Kidney epithelial cell (primary cell): ENCODE results near the gene CEP128. TPM values are rescaled to one million over a fixed set of nuclear protein-coding genes. Genes with fewer than 3 reads are reported as not detected.

Source experiments
- DNase-seq: peaks from one replicate; pipeline ENCODE4 v3.0.0-alpha.2; 2010; ENCODE audit warnings: low read depth
- H3K27me3 ChIP-seq: 2 replicates; pipeline ENCODE4 v1.6.0; 2011; ENCODE audit warnings: low read length; ENCODE audit not compliant: control insufficient read depth, insufficient read depth
- H3K36me3 ChIP-seq: 2 replicates; pipeline ENCODE4 v1.5.1; 2011; ENCODE audit warnings: low read length; ENCODE audit not compliant: control insufficient read depth, insufficient read depth
- H3K4me3 ChIP-seq: 2 replicates; pipeline ENCODE4 v1.5.1; 2011; ENCODE audit warnings: low read depth, mild to moderate bottlenecking, control low read depth, low read length
- total RNA-seq: library from RNA; depleted of rRNA; stranded (reverse); fragments of >200 nt; gene quantifications from 2 replicates; pipeline ENCODE4 v1.2.3, GENCODE V29; 2015
- TF ChIP-seq, protein P1 (sequence below): IDR thresholded peaks from 2 replicates; pipeline ENCODE4 v1.5.1; 2011; ENCODE audit warnings: mild to moderate bottlenecking, moderate library complexity, low read length, control low read depth, inconsistent platforms; ENCODE audit not compliant: insufficient read depth, poor library complexity, severe bottlenecking

Gene CEP128
- total RNA-seq, 1 donor from 2014 or later, result 1.7 TPM

- Histone ChIP-seq H3K27me3 (no peaks in the 10 kb centered on the region), H3K36me3 (no peaks in the 10 kb centered on the region), H3K4me3 (no peak overlapping the region)
- TF ChIP-seq, protein P1, sequence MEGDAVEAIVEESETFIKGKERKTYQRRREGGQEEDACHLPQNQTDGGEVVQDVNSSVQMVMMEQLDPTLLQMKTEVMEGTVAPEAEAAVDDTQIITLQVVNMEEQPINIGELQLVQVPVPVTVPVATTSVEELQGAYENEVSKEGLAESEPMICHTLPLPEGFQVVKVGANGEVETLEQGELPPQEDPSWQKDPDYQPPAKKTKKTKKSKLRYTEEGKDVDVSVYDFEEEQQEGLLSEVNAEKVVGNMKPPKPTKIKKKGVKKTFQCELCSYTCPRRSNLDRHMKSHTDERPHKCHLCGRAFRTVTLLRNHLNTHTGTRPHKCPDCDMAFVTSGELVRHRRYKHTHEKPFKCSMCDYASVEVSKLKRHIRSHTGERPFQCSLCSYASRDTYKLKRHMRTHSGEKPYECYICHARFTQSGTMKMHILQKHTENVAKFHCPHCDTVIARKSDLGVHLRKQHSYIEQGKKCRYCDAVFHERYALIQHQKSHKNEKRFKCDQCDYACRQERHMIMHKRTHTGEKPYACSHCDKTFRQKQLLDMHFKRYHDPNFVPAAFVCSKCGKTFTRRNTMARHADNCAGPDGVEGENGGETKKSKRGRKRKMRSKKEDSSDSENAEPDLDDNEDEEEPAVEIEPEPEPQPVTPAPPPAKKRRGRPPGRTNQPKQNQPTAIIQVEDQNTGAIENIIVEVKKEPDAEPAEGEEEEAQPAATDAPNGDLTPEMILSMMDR, result no peak
- DNase-seq, result no peak
These were observed 325.7 kb downstream of the CEP128 start for GRCh38 chr14:80615831-80616230.

GRCh38 chr14:80609055-80609454 is 332.5 kb downstream of the CEP128 start:
- no peak for DNase-seq

GRCh38 chr14:80608563-80608962 is 333.0 kb downstream of the CEP128 start:
- H3K36me3 ChIP-seq, result no peaks in the 10 kb centered on the region
- no peak for DNase-seq
- TF ChIP-seq, protein P1, result no peak
- no peak overlapping the region for H3K4me3 ChIP-seq
- no peaks in the 10 kb centered on the region for H3K27me3 ChIP-seq

More at GRCh38 chr14:80609055-80609454, 332.5 kb downstream of the CEP128 start:
- no peaks in the 10 kb centered on the region for H3K36me3 ChIP-seq
- no peaks in the 10 kb centered on the region for H3K27me3 ChIP-seq
- H3K4me3 ChIP-seq, result no peak overlapping the region
- TF ChIP-seq, protein P1, result no peak

GRCh38 chr14:80607430-80608190 is 333.9 kb downstream of the CEP128 start:
- DNase-seq, result no peak
- Histone ChIP-seq H3K27me3 (no peaks in the 10 kb centered on the region), H3K36me3 (no peaks in the 10 kb centered on the region), H3K4me3 (no peak overlapping the region)
- TF ChIP-seq, protein P1, result no peak

- Histone ChIP-seq H3K4me3 (no peak overlapping the region), H3K27me3 (no peaks in the 10 kb centered on the region), H3K36me3 (no peaks in the 10 kb centered on the region)
- TF ChIP-seq, protein P1, result no peak
- DNase-seq, result no peak
These were observed 335.2 kb downstream of the CEP128 start for GRCh38 chr14:80606347-80606772.

GRCh38 chr14:80605536-80605935 is 336.0 kb downstream of the CEP128 start:
- no peaks in the 10 kb centered on the region for H3K27me3 ChIP-seq
- H3K4me3 ChIP-seq, result no peak overlapping the region
- H3K36me3 ChIP-seq, result no peaks in the 10 kb centered on the region
- DNase-seq, result no peak
- TF ChIP-seq, protein P1, result no peak
